Panc1 (cell line): ENCODE data around the gene APP.

ENCODE experiments used
- CTCF ChIP-seq: fragments of 450-650 bp; IDR thresholded peaks from 2 replicates; pipeline ENCODE4 v1.5.1; 2017; ENCODE audit warnings: mild to moderate bottlenecking
- POLR2AphosphoS5 ChIP-seq: IDR thresholded peaks from 2 replicates; pipeline ENCODE4 v1.6.1; 2012; ENCODE audit warnings: mild to moderate bottlenecking, low read depth, low read length, moderate library complexity
- SIN3A ChIP-seq: IDR thresholded peaks from 2 replicates; pipeline ENCODE4 v1.6.1; 2012; ENCODE audit warnings: low read depth, mild to moderate bottlenecking, low read length, moderate library complexity, borderline replicate concordance; ENCODE audit not compliant: insufficient read depth
- TF ChIP-seq, protein P1 (sequence below), 2 experiments: IDR thresholded peaks; 2 replicates each; pipeline ENCODE4 v1.6.1; 2011 to 2012; ENCODE audit warnings: low read depth in 2 of 2, control low read depth in 1 of 2, low read length in 1 of 2, mild to moderate bottlenecking in 1 of 2, moderate library complexity in 1 of 2; ENCODE audit not compliant: insufficient read depth in 1 of 2

DNA sequence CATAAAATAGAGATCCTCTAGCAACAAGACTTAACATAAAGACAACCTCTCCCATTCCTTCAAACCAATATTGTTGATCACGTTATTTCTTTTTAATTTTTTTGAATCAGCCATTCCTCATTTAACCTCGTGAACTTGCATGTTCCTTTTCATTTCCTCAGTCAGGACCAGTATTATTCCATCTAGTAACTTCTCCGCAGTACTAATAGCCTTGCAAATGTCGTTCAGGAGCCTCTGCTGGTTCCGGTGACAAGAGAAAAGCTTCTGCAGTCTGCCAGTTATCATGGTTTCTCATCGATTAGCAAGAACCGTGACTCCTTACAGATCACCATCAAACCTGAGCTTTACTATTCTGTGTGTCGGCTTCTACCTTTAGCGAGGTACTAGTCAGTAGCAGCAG lies 3.0 kb downstream of the APP start:
- TF ChIP-seq CTCF: no peak
- TF ChIP-seq SIN3A: no peak
- no peak for TF ChIP-seq POLR2AphosphoS5
- TF ChIP-seq, protein P1, sequence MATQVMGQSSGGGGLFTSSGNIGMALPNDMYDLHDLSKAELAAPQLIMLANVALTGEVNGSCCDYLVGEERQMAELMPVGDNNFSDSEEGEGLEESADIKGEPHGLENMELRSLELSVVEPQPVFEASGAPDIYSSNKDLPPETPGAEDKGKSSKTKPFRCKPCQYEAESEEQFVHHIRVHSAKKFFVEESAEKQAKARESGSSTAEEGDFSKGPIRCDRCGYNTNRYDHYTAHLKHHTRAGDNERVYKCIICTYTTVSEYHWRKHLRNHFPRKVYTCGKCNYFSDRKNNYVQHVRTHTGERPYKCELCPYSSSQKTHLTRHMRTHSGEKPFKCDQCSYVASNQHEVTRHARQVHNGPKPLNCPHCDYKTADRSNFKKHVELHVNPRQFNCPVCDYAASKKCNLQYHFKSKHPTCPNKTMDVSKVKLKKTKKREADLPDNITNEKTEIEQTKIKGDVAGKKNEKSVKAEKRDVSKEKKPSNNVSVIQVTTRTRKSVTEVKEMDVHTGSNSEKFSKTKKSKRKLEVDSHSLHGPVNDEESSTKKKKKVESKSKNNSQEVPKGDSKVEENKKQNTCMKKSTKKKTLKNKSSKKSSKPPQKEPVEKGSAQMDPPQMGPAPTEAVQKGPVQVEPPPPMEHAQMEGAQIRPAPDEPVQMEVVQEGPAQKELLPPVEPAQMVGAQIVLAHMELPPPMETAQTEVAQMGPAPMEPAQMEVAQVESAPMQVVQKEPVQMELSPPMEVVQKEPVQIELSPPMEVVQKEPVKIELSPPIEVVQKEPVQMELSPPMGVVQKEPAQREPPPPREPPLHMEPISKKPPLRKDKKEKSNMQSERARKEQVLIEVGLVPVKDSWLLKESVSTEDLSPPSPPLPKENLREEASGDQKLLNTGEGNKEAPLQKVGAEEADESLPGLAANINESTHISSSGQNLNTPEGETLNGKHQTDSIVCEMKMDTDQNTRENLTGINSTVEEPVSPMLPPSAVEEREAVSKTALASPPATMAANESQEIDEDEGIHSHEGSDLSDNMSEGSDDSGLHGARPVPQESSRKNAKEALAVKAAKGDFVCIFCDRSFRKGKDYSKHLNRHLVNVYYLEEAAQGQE (IDR thresholded peaks at IDR 0.05; ENCODE audit: insufficient read depth in 1 of 2, low read depth in 2 of 2, low read length in 1 of 2): no peak
